HG02840 (cell line): Measurements from ENCODE around the gene AFF3.

Source experiments
- ATAC-seq: cut with Tn5 transposase; IDR thresholded peaks from one replicate; pipeline ENCODE4 v1.9.1; 2021; ENCODE audit warnings: mild to moderate bottlenecking, moderate library complexity, moderate number of reproducible peaks; ENCODE audit not compliant: unreplicated experiment, low FRiP score

AFF3 gene

GRCh38 chr2:99634234-99634633 lies 508.2 kb downstream of the AFF3 start:
- no peak for ATAC-seq

GRCh38 chr2:99631700-99632099 lies 510.7 kb downstream of the AFF3 start:
- no peak for ATAC-seq

GRCh38 chr2:99629320-99629719 lies 513.1 kb downstream of the AFF3 start:
- ATAC-seq, result no peak

- ATAC-seq, result no peak
These were observed 516.2 kb downstream of the AFF3 start for GRCh38 chr2:99626158-99626557.

GRCh38 chr2:99624677-99625076 lies 517.7 kb downstream of the AFF3 start:
- ATAC-seq, result no peak

GRCh38 chr2:99623613-99624012 lies 518.8 kb downstream of the AFF3 start:
- no peak for ATAC-seq

GRCh38 chr2:99623035-99623434 lies 519.4 kb downstream of the AFF3 start:
- ATAC-seq, result no peak

GRCh38 chr2:99622534-99622933 lies 519.9 kb downstream of the AFF3 start:
- no peak for ATAC-seq

- ATAC-seq, result no peak
These were observed 520.6 kb downstream of the AFF3 start for GRCh38 chr2:99621774-99622173.

- no peak for ATAC-seq
These were observed 521.3 kb downstream of the AFF3 start for GRCh38 chr2:99621106-99621505.

GRCh38 chr2:99619151-99619550 lies 523.2 kb downstream of the AFF3 start:
- no peak for ATAC-seq

GRCh38 chr2:99618579-99619097 lies 523.8 kb downstream of the AFF3 start:
- ATAC-seq, result no peak

- ATAC-seq, result no peak
These were observed 524.6 kb downstream of the AFF3 start for GRCh38 chr2:99617811-99618210.

GRCh38 chr2:99615247-99615771 lies 527.1 kb downstream of the AFF3 start:
- ATAC-seq, result no peak

- no peak for ATAC-seq
These were observed 528.4 kb downstream of the AFF3 start for GRCh38 chr2:99613980-99614379.

GRCh38 chr2:99611786-99612185 lies 530.6 kb downstream of the AFF3 start:
- ATAC-seq, result no peak

GRCh38 chr2:99611034-99611433 lies 531.4 kb downstream of the AFF3 start:
- no peak for ATAC-seq

- no peak for ATAC-seq
These were observed 532.5 kb downstream of the AFF3 start for GRCh38 chr2:99609851-99610381.

- no peak for ATAC-seq
These were observed 533.5 kb downstream of the AFF3 start for GRCh38 chr2:99608861-99609260.

- no peak for ATAC-seq
These were observed 534.4 kb downstream of the AFF3 start for GRCh38 chr2:99607861-99608491.

- no peak for ATAC-seq
These were observed 534.9 kb downstream of the AFF3 start for GRCh38 chr2:99607454-99607853.

GRCh38 chr2:99605036-99605435 lies 537.4 kb downstream of the AFF3 start:
- ATAC-seq, result no peak
